ENCODE results near the gene B4GALT2. TPM values are rescaled to one million over a fixed set of nuclear protein-coding genes. Genes with fewer than 3 reads are reported as not detected.

The B4GALT2 gene
- total RNA-seq, 1 donor, result 99.1 TPM

DNA sequence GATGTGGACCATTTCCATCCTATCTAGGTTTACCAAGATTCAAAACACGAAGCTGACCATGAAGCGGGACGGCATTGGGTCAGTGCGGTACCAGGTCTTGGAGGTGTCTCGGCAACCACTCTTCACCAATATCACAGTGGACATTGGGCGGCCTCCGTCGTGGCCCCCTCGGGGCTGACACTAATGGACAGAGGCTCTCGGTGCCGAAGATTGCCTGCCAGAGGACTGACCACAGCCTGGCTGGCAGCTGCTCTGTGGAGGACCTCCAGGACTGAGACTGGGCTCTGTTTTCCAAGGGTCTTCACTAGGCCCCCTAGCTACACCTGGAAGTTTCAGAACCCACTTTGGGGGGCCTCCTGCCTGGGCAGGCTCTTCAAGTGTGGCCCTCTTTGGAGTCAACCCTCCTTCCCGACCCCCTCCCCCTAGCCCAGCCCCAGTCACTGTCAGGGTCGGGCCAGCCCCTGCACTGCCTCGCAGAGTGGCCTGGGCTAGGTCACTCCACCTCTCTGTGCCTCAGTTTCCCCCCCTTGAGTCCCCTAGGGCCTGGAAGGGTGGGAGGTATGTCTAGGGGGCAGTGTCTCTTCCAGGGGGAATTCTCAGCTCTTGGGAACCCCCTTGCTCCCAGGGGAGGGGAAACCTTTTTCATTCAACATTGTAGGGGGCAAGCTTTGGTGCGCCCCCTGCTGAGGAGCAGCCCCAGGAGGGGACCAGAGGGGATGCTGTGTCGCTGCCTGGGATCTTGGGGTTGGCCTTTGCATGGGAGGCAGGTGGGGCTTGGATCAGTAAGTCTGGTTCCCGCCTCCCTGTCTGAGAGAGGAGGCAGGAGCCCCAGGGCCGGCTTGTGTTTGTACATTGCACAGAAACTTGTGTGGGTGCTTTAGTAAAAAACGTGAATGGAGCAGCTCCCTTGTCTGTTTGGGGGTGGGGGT lies 11.5 kb downstream of the B4GALT2 start:
- peak overlapping the region; percentile 75 for H3K4me3 ChIP-seq (ENCODE audit: low read depth, low read length)
- DNase-seq (ENCODE audit: low read depth), result no peak
- TF ChIP-seq, protein P1, sequence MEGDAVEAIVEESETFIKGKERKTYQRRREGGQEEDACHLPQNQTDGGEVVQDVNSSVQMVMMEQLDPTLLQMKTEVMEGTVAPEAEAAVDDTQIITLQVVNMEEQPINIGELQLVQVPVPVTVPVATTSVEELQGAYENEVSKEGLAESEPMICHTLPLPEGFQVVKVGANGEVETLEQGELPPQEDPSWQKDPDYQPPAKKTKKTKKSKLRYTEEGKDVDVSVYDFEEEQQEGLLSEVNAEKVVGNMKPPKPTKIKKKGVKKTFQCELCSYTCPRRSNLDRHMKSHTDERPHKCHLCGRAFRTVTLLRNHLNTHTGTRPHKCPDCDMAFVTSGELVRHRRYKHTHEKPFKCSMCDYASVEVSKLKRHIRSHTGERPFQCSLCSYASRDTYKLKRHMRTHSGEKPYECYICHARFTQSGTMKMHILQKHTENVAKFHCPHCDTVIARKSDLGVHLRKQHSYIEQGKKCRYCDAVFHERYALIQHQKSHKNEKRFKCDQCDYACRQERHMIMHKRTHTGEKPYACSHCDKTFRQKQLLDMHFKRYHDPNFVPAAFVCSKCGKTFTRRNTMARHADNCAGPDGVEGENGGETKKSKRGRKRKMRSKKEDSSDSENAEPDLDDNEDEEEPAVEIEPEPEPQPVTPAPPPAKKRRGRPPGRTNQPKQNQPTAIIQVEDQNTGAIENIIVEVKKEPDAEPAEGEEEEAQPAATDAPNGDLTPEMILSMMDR (IDR thresholded peaks at IDR 0.05; ENCODE audit: insufficient read depth, low read length), result no peak

DNA sequence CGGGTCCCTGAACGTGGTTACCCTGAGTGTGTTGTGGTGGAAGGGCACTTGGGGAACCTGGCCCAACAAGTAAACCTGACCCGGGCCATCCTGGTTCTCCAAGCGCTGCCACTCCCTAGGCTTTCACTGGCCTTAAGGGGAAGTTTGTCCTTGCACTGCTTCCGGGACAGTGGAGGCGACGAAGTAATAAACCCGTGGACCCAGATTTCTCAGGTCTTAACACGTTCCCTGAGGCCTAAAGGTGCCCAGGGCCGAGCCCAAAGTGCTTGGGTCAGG lies 12.1 kb downstream of the B4GALT2 start:
- DNase-seq (ENCODE audit: low read depth), result no peak
- peak overlapping the region; percentile 75 for H3K4me3 ChIP-seq (ENCODE audit: low read depth, low read length)
- TF ChIP-seq, protein P1 (IDR thresholded peaks at IDR 0.05; ENCODE audit: insufficient read depth, low read length), result no peak

DNA sequence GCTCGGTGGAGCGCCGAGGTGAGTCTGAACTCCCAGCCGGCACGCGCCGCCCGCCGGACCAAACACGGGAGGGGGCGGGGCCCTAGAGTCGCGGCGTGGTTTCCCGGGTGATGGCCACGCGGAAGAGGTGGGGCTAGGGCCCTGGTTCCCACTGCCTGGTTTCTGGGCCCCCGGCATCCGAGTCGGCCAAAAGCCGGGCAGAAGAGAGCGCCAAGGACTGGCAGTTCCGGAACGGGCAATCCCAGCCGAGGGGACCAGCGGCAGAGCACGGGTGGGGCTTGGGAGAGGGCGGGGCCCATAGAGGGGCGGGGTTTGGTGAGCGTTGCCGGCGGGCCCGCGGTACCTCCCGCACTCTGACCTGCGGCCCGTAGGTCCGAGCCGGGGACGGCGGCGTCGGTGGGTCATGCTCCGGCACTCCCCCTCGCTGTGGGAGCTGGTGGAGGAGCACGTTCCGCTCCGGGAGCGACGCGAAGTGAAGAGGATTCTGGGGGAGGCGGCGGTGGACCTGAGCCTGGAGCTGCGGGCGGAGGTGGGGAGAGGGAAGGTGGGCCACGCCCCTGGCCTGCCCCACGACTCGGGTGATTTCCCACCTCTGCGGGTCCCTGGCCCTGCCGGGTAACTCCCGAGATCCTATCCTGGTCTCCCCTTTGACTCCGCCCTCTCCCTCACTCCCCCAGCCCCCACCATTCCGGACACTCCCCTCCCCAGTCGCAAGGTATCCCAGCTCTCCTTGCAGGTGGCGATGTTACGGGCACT lies 12.6 kb downstream of the B4GALT2 start, which contains the start of gene CCDC24:
CCDC24 (plus strand) TSS at position 124 of the 756 bp plus-strand sequence; CDS start at position 404, 280 bp downstream.
- TF ChIP-seq, protein P1 (IDR thresholded peaks at IDR 0.05; ENCODE audit: insufficient read depth, low read length), result no peak
- peak within 1 kb of the TSS; percentile 75 for H3K4me3 ChIP-seq (ENCODE audit: low read depth, low read length)

DNA sequence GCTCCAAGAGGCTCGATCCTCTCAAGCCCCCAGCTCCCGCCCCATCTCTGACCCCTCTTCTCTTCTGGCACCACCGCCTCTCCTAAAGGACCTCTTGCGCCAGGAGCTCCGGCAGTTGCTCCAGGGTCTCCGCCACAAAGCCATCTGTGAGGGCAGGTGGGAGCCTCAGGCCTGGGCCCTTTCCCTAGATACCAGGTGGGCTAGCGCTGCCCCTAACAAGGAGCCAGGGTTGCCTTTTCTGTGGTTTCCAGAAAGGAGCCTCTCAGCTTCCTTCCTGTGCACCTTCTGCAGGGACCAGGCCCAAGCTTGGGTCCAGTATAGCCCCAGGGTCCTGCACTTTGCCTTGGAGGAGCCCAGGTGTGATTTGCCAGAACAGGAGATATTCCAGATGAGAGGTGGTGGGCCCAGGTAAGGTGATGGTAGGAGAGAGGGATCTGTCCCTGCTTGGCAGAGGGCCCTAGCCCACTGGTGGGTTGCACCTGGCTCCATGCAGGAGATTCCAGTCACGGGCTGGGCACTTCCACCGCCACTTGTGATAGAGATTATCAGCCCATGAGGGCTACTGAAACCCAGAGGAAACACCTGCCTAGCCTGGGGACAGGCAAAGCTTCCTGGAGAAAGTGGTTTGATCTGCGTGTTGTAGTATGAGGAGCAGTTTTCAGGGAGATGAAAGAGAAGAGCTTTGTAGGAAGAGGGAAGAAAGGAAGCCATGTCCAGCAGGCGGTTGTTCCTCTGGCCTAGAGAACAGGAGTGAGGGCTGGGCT lies 13.4 kb downstream of the B4GALT2 start:
- TF ChIP-seq, protein P1 (IDR thresholded peaks at IDR 0.05; ENCODE audit: insufficient read depth, low read length), result no peak
- H3K4me3 ChIP-seq (ENCODE audit: low read depth, low read length), result peak overlapping the region; percentile 75
- DNase-seq (ENCODE audit: low read depth), result no peak

More for the DNA sequence above, 12.6 kb downstream of the B4GALT2 start, which contains the start of gene CCDC24:
- peak; percentile 75 for DNase-seq (ENCODE audit: low read depth)

DNA sequence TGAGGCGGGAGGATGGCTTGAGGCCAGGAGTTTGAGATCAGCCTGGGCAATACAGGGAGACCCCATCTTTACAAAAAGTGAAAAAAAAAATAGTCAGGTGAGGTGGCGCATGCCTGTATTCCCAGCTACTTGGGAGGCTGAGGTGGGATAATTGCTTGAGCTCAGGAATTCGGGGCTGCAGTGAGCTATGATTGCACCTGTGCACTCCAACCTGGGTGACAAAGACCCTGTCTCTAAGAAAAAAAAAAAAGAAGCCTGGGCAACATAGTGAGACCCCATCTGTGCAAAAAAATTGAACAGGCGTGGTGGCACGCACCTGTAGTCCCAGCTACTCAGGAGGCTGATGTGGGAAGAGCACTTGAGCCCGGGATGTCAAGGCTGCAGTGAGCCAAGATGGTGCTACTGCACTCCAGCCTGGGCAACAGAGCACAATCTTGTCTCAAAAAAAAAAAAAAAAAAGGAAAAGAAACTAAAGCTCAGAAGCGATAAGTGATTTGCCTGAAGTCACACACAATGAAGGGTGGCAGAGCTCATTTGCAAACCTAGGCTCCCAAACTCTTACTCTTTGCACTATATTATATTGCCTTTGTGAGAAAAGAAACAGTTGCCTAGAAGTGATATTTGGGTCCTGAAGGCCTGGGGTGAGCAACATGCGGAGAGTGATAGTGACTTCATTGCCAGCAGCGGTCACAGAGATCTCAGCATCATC lies 14.3 kb downstream of the B4GALT2 start:
- DNase-seq (ENCODE audit: low read depth), result no peak
- TF ChIP-seq, protein P1 (IDR thresholded peaks at IDR 0.05; ENCODE audit: insufficient read depth, low read length), result no peak

DNA sequence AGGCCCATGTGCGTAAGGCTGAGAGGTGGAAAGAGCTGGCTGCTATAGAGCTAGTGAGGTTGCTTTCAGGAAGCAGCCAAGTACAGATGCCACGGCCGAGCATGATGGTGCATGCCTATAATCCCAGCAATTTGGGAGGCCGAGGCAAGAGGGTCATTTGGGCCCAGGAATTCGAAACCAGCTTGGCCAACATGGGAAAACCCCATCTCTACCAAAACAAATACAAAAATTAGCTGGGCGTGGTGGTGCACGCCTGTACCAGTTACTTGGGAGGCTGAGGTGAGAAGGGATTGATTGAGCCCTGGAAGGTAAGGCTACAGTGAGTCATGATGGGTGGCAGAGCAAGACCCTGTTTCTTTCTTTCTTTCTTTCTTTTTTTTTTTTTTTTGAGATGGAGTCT lies 15.1 kb downstream of the B4GALT2 start:
- no peak for DNase-seq (ENCODE audit: low read depth)
- TF ChIP-seq, protein P1 (IDR thresholded peaks at IDR 0.05; ENCODE audit: insufficient read depth, low read length), result no peak

More for the DNA sequence above, 14.3 kb downstream of the B4GALT2 start:
- H3K4me3 ChIP-seq (ENCODE audit: low read depth, low read length), result no peak overlapping the region

More for the DNA sequence above, 15.1 kb downstream of the B4GALT2 start:
- H3K4me3 ChIP-seq (ENCODE audit: low read depth, low read length), result no peak overlapping the region
